SJSA1 (cell line): ENCODE data around the gene NPAS4. TPM values are rescaled to one million over a fixed set of nuclear protein-coding genes. Genes with fewer than 3 reads are reported as not detected.
"Not testable (repeated sequence)": the region's sequence is repeated elsewhere in the genome, so short reads cannot be mapped to it uniquely, and the experiment has no call there.

Experiments
- DNase-seq, 2 experiments: peaks; one replicate each; pipeline ENCODE4 v3.0.0-alpha.2; 2015 to 2020; ENCODE audit warnings: low spot score in 2 of 2, low read depth in 1 of 2
- H3K27ac ChIP-seq: fragments of 250-450 bp; sonication (Bioruptor Pico); 2 replicates; pipeline ENCODE4 v1.5.1; 2020; ENCODE audit warnings: mild to moderate bottlenecking, moderate library complexity
- H3K27me3 ChIP-seq: fragments of 250-450 bp; sonication (Bioruptor Pico); replicated peaks from 2 replicates; pipeline ENCODE4 v1.5.1; 2020; ENCODE audit warnings: mild to moderate bottlenecking, moderate library complexity
- H3K36me3 ChIP-seq: fragments of 250-450 bp; sonication (Bioruptor Pico); 2 replicates; pipeline ENCODE4 v1.5.1; 2020; ENCODE audit warnings: mild to moderate bottlenecking
- H3K4me1 ChIP-seq: fragments of 250-450 bp; sonication (Bioruptor Pico); replicated peaks from 2 replicates; pipeline ENCODE4 v1.6.1; 2021; ENCODE audit warnings: mild to moderate bottlenecking
- H3K4me3 ChIP-seq: fragments of 250-450 bp; sonication (Bioruptor Pico); 2 replicates; pipeline ENCODE4 v1.5.1; 2020; ENCODE audit warnings: mild to moderate bottlenecking
- H3K9me3 ChIP-seq: fragments of 250-450 bp; sonication (Bioruptor Pico); replicated peaks from 2 replicates; pipeline ENCODE4 v1.5.1; 2020; ENCODE audit warnings: mild to moderate bottlenecking
- total RNA-seq: library from RNA; depleted of rRNA; stranded (reverse); fragments of >200 nt; shearing (Covaris generic); gene quantifications from 2 replicates; pipeline ENCODE4 v1.2.3, GENCODE V29; 2014

Gene NPAS4
- total RNA-seq, 1 experiment from 2014 or later: 2.2 TPM

- H3K9me3 ChIP-seq: no peaks in the 10 kb centered on the region
- no peak for DNase-seq
- peaks cover 12% of the 10 kb centered on the region for H3K27me3 ChIP-seq
- no peaks in the 10 kb centered on the region for H3K36me3 ChIP-seq
- H3K4me3 ChIP-seq: no peak overlapping the region
- no peak overlapping the region for H3K27ac ChIP-seq
- H3K4me1 ChIP-seq: 0 out of 2 replicates have a peak, but pooled peaks cover 6% of the 10 kb centered on the region
Measured at GRCh38 chr11:66454247-66454646, 33.4 kb downstream of the NPAS4 start.

- H3K9me3 ChIP-seq: no peaks in the 10 kb centered on the region
- peaks cover 12% of the 10 kb centered on the region for H3K27me3 ChIP-seq
- H3K4me3 ChIP-seq: no peak overlapping the region
- no peaks in the 10 kb centered on the region for H3K36me3 ChIP-seq
- DNase-seq: no peak
- H3K27ac ChIP-seq: no peak overlapping the region
- 0 out of 2 replicates have a peak, but pooled peaks cover 6% of the 10 kb centered on the region for H3K4me1 ChIP-seq
Measured at GRCh38 chr11:66454828-66455227, 34.0 kb downstream of the NPAS4 start.

- no peak for DNase-seq
- Histone ChIP-seq H3K4me1 (0 out of 2 replicates have a peak, but pooled peaks cover 6% of the 10 kb centered on the region), H3K4me3 (no peak overlapping the region), H3K36me3 (no peaks in the 10 kb centered on the region), H3K9me3 (peaks cover 14% of the 10 kb centered on the region), H3K27ac (no peak overlapping the region), H3K27me3 (peaks cover 5% of the 10 kb centered on the region; the same call in 1 of the 2 replicates)
Measured at GRCh38 chr11:66457826-66458225, 37.0 kb downstream of the NPAS4 start.

GRCh38 chr11:66459138-66459778 lies 38.4 kb downstream of the NPAS4 start:
- Histone ChIP-seq H3K9me3 (peaks cover 17% of the 10 kb centered on the region), H3K36me3 (no peaks in the 10 kb centered on the region), H3K4me1 (0 out of 2 replicates have a peak, but pooled peaks cover 4% of the 10 kb centered on the region), H3K27ac (no peak overlapping the region), H3K4me3 (no peak overlapping the region), H3K27me3 (0 out of 2 replicates have a peak, but pooled peaks cover 5% of the 10 kb centered on the region)
- DNase-seq: no peak

- Histone ChIP-seq H3K36me3 (0 out of 2 replicates have a peak, but pooled peaks cover under 1% of the 10 kb centered on the region), H3K4me1 (peaks cover 4% of the 10 kb centered on the region), H3K9me3 (peaks cover 17% of the 10 kb centered on the region), H3K4me3 (no peak overlapping the region), H3K27ac (no peak overlapping the region), H3K27me3 (no peaks in the 10 kb centered on the region)
- DNase-seq: no peak
Measured at GRCh38 chr11:66462010-66462409, 41.2 kb downstream of the NPAS4 start.

- H3K27ac ChIP-seq: no peak overlapping the region
- H3K4me1 ChIP-seq: peaks cover 13% of the 10 kb centered on the region
- H3K9me3 ChIP-seq: peaks cover 19% of the 10 kb centered on the region
- DNase-seq: no peak
- no peak overlapping the region for H3K4me3 ChIP-seq
- no peaks in the 10 kb centered on the region for H3K27me3 ChIP-seq
- H3K36me3 ChIP-seq: 0 out of 2 replicates have a peak, but pooled peaks cover 2% of the 10 kb centered on the region
Measured at GRCh38 chr11:66462911-66463310, 42.1 kb downstream of the NPAS4 start.

GRCh38 chr11:66464116-66464515 lies 43.3 kb downstream of the NPAS4 start:
- not testable (repeated sequence) for H3K4me3 ChIP-seq, H3K36me3 ChIP-seq, DNase-seq, H3K27ac ChIP-seq, H3K27me3 ChIP-seq
- peaks cover 19% of the 10 kb centered on the region for H3K9me3 ChIP-seq
- peaks cover 13% of the 10 kb centered on the region for H3K4me1 ChIP-seq

GRCh38 chr11:66464916-66465315 lies 44.1 kb downstream of the NPAS4 start:
- Histone ChIP-seq H3K9me3 (peaks cover 19% of the 10 kb centered on the region), H3K4me3 (no peak overlapping the region), H3K27me3 (no peaks in the 10 kb centered on the region), H3K27ac (no peak overlapping the region), H3K36me3 (peaks cover 6% of the 10 kb centered on the region; the same call in 1 of the 2 replicates), H3K4me1 (peaks cover 13% of the 10 kb centered on the region)
- no peak for DNase-seq

GRCh38 chr11:66465373-66466224 lies 44.8 kb downstream of the NPAS4 start:
- Histone ChIP-seq H3K36me3 (peaks cover 6% of the 10 kb centered on the region; the same call in 1 of the 2 replicates), H3K27me3 (no peaks in the 10 kb centered on the region), H3K4me1 (peaks cover 13% of the 10 kb centered on the region), H3K4me3 (no peak overlapping the region), H3K9me3 (peaks cover 19% of the 10 kb centered on the region), H3K27ac (no peak overlapping the region)
- no peak for DNase-seq

GRCh38 chr11:66466225-66467033 lies 45.6 kb downstream of the NPAS4 start, which contains the start of gene PELI3:
Gene PELI3 (plus strand): TSS chr11:66466905. CDS start chr11:66468129, 1,224 bp downstream.
- Histone ChIP-seq H3K4me3 (peak within 1 kb of the TSS; percentile 70), H3K27me3 (no peaks in the 10 kb centered on the region), H3K36me3 (peaks cover 10% of the 10 kb centered on the region), H3K4me1 (peaks cover 13% of the 10 kb centered on the region), H3K27ac (no peak within 1 kb of the TSS), H3K9me3 (peaks cover 14% of the 10 kb centered on the region)
- DNase-seq: peak; percentile 96 to 98

GRCh38 chr11:66467034-66467659 lies 46.3 kb downstream of the NPAS4 start:
- H3K36me3 ChIP-seq: peaks cover 12% of the 10 kb centered on the region
- no peaks in the 10 kb centered on the region for H3K27me3 ChIP-seq
- H3K9me3 ChIP-seq: peaks cover 11% of the 10 kb centered on the region
- H3K4me1 ChIP-seq: peaks cover 13% of the 10 kb centered on the region
- H3K4me3 ChIP-seq: peak overlapping the region; percentile 70
- H3K27ac ChIP-seq: no peak overlapping the region
- DNase-seq: peak; percentile 42 to 68

- Histone ChIP-seq H3K27me3 (no peaks in the 10 kb centered on the region), H3K27ac (no peak overlapping the region), H3K36me3 (peaks cover 18% of the 10 kb centered on the region), H3K4me3 (peak overlapping the region; percentile 70), H3K4me1 (peaks cover 13% of the 10 kb centered on the region), H3K9me3 (0 out of 2 replicates have a peak, but pooled peaks cover 5% of the 10 kb centered on the region)
- no peak for DNase-seq
Measured at GRCh38 chr11:66467756-66468155, 46.9 kb downstream of the NPAS4 start.

GRCh38 chr11:66468691-66469090 lies 47.9 kb downstream of the NPAS4 start:
- Histone ChIP-seq H3K27me3 (no peaks in the 10 kb centered on the region), H3K36me3 (peaks cover 27% of the 10 kb centered on the region), H3K4me1 (peaks cover 13% of the 10 kb centered on the region), H3K27ac (no peak overlapping the region), H3K9me3 (0 out of 2 replicates have a peak, but pooled peaks cover 3% of the 10 kb centered on the region), H3K4me3 (no peak overlapping the region)
- DNase-seq: no peak
